Kidney epithelial cell (primary cell): ENCODE data around the gene AUH. TPM values are rescaled to one million over a fixed set of nuclear protein-coding genes. Genes with fewer than 3 reads are reported as not detected.

Experiments
- DNase-seq: peaks from one replicate; pipeline ENCODE4 v3.0.0-alpha.2; 2010; ENCODE audit warnings: low read depth
- H3K27me3 ChIP-seq: 2 replicates; pipeline ENCODE4 v1.6.0; 2011; ENCODE audit warnings: low read length; ENCODE audit not compliant: control insufficient read depth, insufficient read depth
- H3K36me3 ChIP-seq: 2 replicates; pipeline ENCODE4 v1.5.1; 2011; ENCODE audit warnings: low read length; ENCODE audit not compliant: control insufficient read depth, insufficient read depth
- H3K4me3 ChIP-seq: 2 replicates; pipeline ENCODE4 v1.5.1; 2011; ENCODE audit warnings: low read depth, mild to moderate bottlenecking, control low read depth, low read length
- CTCF ChIP-seq: IDR thresholded peaks from 2 replicates; pipeline ENCODE4 v1.5.1; 2011; ENCODE audit warnings: mild to moderate bottlenecking, moderate library complexity, low read length, control low read depth, inconsistent platforms; ENCODE audit not compliant: insufficient read depth, poor library complexity, severe bottlenecking
- total RNA-seq: library from RNA; depleted of rRNA; stranded (reverse); fragments of >200 nt; gene quantifications from 2 replicates; pipeline ENCODE4 v1.2.3, GENCODE V29; 2015

The AUH gene
- total RNA-seq, 1 donor from 2014 or later, result 11.3 TPM

GRCh38 chr9:91282292-91282691, 79.4 kb downstream of the AUH start:
- H3K36me3 ChIP-seq, result no peaks in the 10 kb centered on the region
- no peak for TF ChIP-seq CTCF
- no peaks in the 10 kb centered on the region for H3K27me3 ChIP-seq
- no peak for DNase-seq
- H3K4me3 ChIP-seq, result no peak overlapping the region

- TF ChIP-seq CTCF, result no peak
- no peak overlapping the region for H3K4me3 ChIP-seq
- no peaks in the 10 kb centered on the region for H3K27me3 ChIP-seq
- DNase-seq, result no peak
- H3K36me3 ChIP-seq, result no peaks in the 10 kb centered on the region
Measured at GRCh38 chr9:91279296-91280204, 82.2 kb downstream of the AUH start.

GRCh38 chr9:91276513-91276912, 85.2 kb downstream of the AUH start:
- Histone ChIP-seq H3K4me3 (no peak overlapping the region), H3K27me3 (no peaks in the 10 kb centered on the region), H3K36me3 (no peaks in the 10 kb centered on the region)
- no peak for DNase-seq
- TF ChIP-seq CTCF, result no peak

GRCh38 chr9:91275655-91276054, 86.1 kb downstream of the AUH start:
- no peak for TF ChIP-seq CTCF

GRCh38 chr9:91274949-91275492, 86.7 kb downstream of the AUH start:
- no peak for TF ChIP-seq CTCF
- Histone ChIP-seq H3K36me3 (no peaks in the 10 kb centered on the region), H3K4me3 (no peak overlapping the region), H3K27me3 (no peaks in the 10 kb centered on the region)
- no peak for DNase-seq

More at GRCh38 chr9:91275655-91276054, 86.1 kb downstream of the AUH start:
- DNase-seq, result no peak
- no peak overlapping the region for H3K4me3 ChIP-seq
- no peaks in the 10 kb centered on the region for H3K27me3 ChIP-seq
- H3K36me3 ChIP-seq, result no peaks in the 10 kb centered on the region
